GOT3 (cell line): ENCODE results near the gene BYSL.

Experiments
- DNase-seq: peaks from one replicate; lab custom pipeline; 2025; ENCODE audit warnings: mixed read lengths; lab: John Stamatoyannopoulos, UW

The BYSL gene

GRCh38 chr6:41976794-41977484 lies 55.6 kb downstream of the BYSL start:
- no peak for DNase-seq
